T-cell (primary cell): ENCODE measurements around the gene PCDHB3. TPM values are rescaled to one million over a fixed set of nuclear protein-coding genes. Genes with fewer than 3 reads are reported as not detected.
A peak's percentile ranks its signal among the peaks of the same experiment; 100 is the strongest.
"Not testable (repeated sequence)": the region's sequence is repeated elsewhere in the genome, so short reads cannot be mapped to it uniquely, and the experiment has no call there.

ENCODE experiments used
- ATAC-seq, 4 experiments: fragments of 200-7000 bp in 3 of 4; fragments of 150-1000 bp in 1 of 4; cut with Tn5 transposase; replicated peaks in 1 of 4; 1 replicate in 3 of 4; 2 replicates in 1 of 4; pipeline ENCODE4 v1.10.0; 2021; ENCODE audit warnings: moderate library complexity in 3 of 4, mild to moderate bottlenecking in 2 of 4, moderate number of reproducible peaks in 1 of 4
- CTCF ChIA-PET, 2 donors: fragments of 300-600 bp; sonication (Branson Sonifier 250); formaldehyde crosslinking; loops; one replicate each; lab custom pipeline; 2022; ENCODE audit warnings: antibody characterized with exemption in 2 of 2; lab: Charles Lee
- POLR2A ChIA-PET, 2 donors: fragments of 300-600 bp; sonication (Branson Sonifier 250); formaldehyde crosslinking; loops; one replicate each; lab custom pipeline; 2022; ENCODE audit warnings: antibody characterized with exemption in 2 of 2; lab: Charles Lee
- DNase-seq, 35 experiments: peaks; one replicate each; pipeline versions ENCODE4 v3.0.0 to v3.0.0-alpha.2; 2013 to 2023
- H3K27ac ChIP-seq: one replicate; pipeline ENCODE4 v1.5.1; 2013; ENCODE audit warnings: low read length
- H3K27me3 ChIP-seq, 2 experiments: replicated peaks in 1 of 2; 1 replicate in 1 of 2; 2 replicates in 1 of 2; pipeline versions ENCODE4 v1.6.1 to v1.7.0; 2013; ENCODE audit warnings: low read length in 1 of 2, mixed read lengths in 1 of 2; ENCODE audit not compliant: control insufficient read depth in 2 of 2, insufficient read depth in 2 of 2; ENCODE audit errors: extremely low read depth in 1 of 2
- H3K36me3 ChIP-seq, 2 donors: 1 replicate in 1 of 2; 2 replicates in 1 of 2; pipeline versions ENCODE4 v1.6.1 to v1.7.0; 2013; ENCODE audit warnings: low read length in 1 of 2; ENCODE audit not compliant: control insufficient read depth in 2 of 2, insufficient read depth in 1 of 2; ENCODE audit errors: extremely low read depth in 1 of 2
- H3K4me1 ChIP-seq, 2 experiments: 1 replicate in 1 of 2; 2 replicates in 1 of 2; pipeline versions ENCODE4 v1.6.1 to v1.7.0; 2013; ENCODE audit warnings: low read length in 2 of 2, mixed read lengths in 1 of 2; ENCODE audit not compliant: insufficient read depth in 2 of 2, control insufficient read depth in 1 of 2; ENCODE audit errors: extremely low read depth in 1 of 2
- H3K4me3 ChIP-seq, 2 donors: 1 replicate in 1 of 2; 2 replicates in 1 of 2; pipeline versions ENCODE4 v1.5.1 to v1.7.0; 2013; ENCODE audit warnings: mild to moderate bottlenecking in 2 of 2, low read length in 1 of 2, moderate library complexity in 1 of 2; ENCODE audit not compliant: control insufficient read depth in 1 of 2; ENCODE audit errors: extremely low read depth in 1 of 2
- H3K9me3 ChIP-seq: 2 replicates; pipeline ENCODE4 v1.7.0; 2013
- H3K27ac Mint-ChIP-seq, 2 donors: one replicate each; pipeline ENCODE4 v1.8.0; 2020 to 2021; ENCODE audit warnings: mild to moderate bottlenecking in 2 of 2, mixed read lengths in 2 of 2
- H3K27me3 Mint-ChIP-seq, 2 donors: one replicate each; pipeline ENCODE4 v1.8.0; 2021 to 2022; ENCODE audit warnings: mixed read lengths in 2 of 2
- H3K36me3 Mint-ChIP-seq: one replicate; pipeline ENCODE4 v1.8.0; 2021; ENCODE audit warnings: mixed read lengths
- H3K4me1 Mint-ChIP-seq, 3 donors: one replicate each; pipeline ENCODE4 v1.8.0; 2020 to 2022; ENCODE audit warnings: mixed read lengths in 3 of 3, mild to moderate bottlenecking in 1 of 3
- H3K4me3 Mint-ChIP-seq, 3 donors: one replicate each; pipeline ENCODE4 v1.8.0; 2020 to 2022; ENCODE audit warnings: mild to moderate bottlenecking in 3 of 3, mixed read lengths in 3 of 3, moderate library complexity in 3 of 3
- H3K9me3 Mint-ChIP-seq, 3 donors: one replicate each; pipeline ENCODE4 v1.8.0; 2020 to 2022; ENCODE audit warnings: mixed read lengths in 3 of 3
- WGBS: methylation state at CpG from one replicate; pipeline ENCODE4 v1.1.5; 2013; ENCODE audit warnings: missing lambda C conversion rate; ENCODE audit not compliant: insufficient coverage; 5-methylcytosine and 5-hydroxymethylcytosine counted together
- total RNA-seq, 35 experiments: library from RNA in 6 of 35; stranded (reverse) in 6 of 35; fragments of 120-200 nt in 1 of 35; gene quantifications; one replicate each; pipeline versions ENCODE4 v1.2.1 to v1.2.4 and lab custom pipeline; 2013 to 2026

PCDHB3 gene
- total RNA-seq, 5 donors from 2014 or later (not counting 1 experiment from before 2014, with no cell fraction given): 1.2 TPM; not detected in 4

DNA sequence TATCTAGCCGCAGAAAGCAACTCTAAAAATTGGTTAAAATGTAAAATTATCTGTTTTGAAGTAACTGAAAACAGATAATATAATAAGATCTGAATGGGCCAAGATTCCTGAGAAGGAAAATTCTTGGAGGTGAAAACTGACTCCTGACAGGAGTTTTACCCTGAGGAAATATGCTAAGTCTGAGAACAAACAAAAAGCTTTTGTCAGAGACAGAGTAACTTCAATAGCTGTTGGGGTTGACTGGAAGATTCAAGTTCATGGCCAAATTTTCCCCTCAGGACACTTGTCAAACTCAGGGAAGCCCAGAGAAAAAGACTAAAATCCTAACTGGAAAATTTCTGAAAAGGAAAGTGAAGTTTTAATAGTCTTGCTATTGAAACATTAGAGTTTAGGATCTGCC, 27.0 kb downstream of the PCDHB3 start:
- H3K4me1 Mint-ChIP-seq: no peaks in the 10 kb centered on the region
- H3K36me3 Mint-ChIP-seq: no peaks in the 10 kb centered on the region
- peaks cover 0 to 12% (median 6%) of the 10 kb centered on the region in 3 donors for H3K9me3 Mint-ChIP-seq
- H3K4me3 Mint-ChIP-seq: no peak overlapping the region
- H3K27me3 Mint-ChIP-seq: peaks cover 15 to 23% of the 10 kb centered on the region in 2 donors
- ChIA-PET CTCF (no interaction called here), POLR2A (no interaction called here)
- Histone ChIP-seq H3K4me1 (no peaks in the 10 kb centered on the region), H3K27ac (no peak overlapping the region), H3K4me3 (no peak overlapping the region), H3K36me3 (no peaks in the 10 kb centered on the region), H3K27me3 (peaks cover under 1 to 23% of the 10 kb centered on the region in 2 experiments), H3K9me3 (no peaks in the 10 kb centered on the region)
- no peak overlapping the region for H3K27ac Mint-ChIP-seq
- WGBS: 100% methylated on average over 1 of the region's 1 CpG
- DNase-seq (no peak), ATAC-seq (no peak)

DNA sequence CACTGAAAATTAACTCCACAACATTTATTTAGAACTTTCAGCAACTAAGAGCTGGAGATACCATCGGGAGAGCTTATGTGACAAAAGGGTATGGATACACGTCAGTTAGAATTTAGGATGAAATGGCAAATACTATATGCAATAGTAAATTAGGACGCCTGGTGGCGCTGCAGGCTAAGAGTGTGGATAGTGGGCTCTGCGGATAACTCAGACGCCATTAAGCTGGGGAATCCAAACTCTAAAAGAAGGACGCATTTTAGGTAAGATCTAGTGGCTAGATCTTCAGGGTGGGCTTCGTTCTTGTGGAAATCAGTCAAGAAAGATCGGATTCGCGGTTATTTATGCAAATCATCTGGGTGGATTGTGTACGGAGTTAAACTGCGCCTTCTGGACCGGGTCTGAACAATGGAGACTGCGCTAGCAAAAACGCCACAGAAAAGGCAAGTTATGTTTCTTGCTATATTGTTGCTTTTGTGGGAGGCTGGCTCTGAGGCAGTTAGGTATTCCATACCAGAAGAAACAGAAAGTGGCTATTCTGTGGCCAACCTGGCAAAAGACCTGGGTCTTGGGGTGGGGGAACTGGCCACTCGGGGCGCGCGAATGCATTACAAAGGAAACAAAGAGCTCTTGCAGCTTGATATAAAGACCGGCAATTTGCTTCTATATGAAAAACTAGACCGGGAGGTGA, 34.9 kb downstream of the PCDHB3 start, which contains the start of gene PCDHB5:
Gene PCDHB5, plus strand, starts transcription at position 177 of the 688 bp plus-strand sequence. Its CDS starts 229 bp downstream, at position 406.
- DNase-seq: peak in 1 of 35 experiments; percentile 16
- peaks cover 7 to 44% (median 36%) of the 10 kb centered on the region in 3 donors for H3K9me3 Mint-ChIP-seq
- no peaks in the 10 kb centered on the region for H3K36me3 ChIP-seq
- peaks cover 0 to 9% of the 10 kb centered on the region in 2 experiments for H3K27me3 ChIP-seq
- no peak within 1 kb of the TSS for H3K4me3 ChIP-seq
- H3K27ac Mint-ChIP-seq: no peak within 1 kb of the TSS
- peaks cover 8% of the 10 kb centered on the region for H3K9me3 ChIP-seq
- peaks cover 0 to 6% of the 10 kb centered on the region in 2 experiments for H3K4me1 ChIP-seq
- ChIA-PET POLR2A (no interaction called here), CTCF (interaction anchor here in 1 of 2 donors (1.3 kb wide), 1 partner anchor 13 kb away, joined by 3 read pairs; the partner anchor contains the start of gene PCDHB4)
- WGBS: 30% methylated on average over 21 of the region's 22 CpGs
- no peak within 1 kb of the TSS for H3K27ac ChIP-seq
- peaks cover 24 to 25% of the 10 kb centered on the region in 2 donors for H3K27me3 Mint-ChIP-seq
- no peaks in the 10 kb centered on the region for H3K36me3 Mint-ChIP-seq
- H3K4me1 Mint-ChIP-seq: peaks cover 8 to 14% (median 9%) of the 10 kb centered on the region in 3 donors
- H3K4me3 Mint-ChIP-seq: peak within 1 kb of the TSS; percentile 53 to 62 (median 62)
- ATAC-seq: no peak

DNA sequence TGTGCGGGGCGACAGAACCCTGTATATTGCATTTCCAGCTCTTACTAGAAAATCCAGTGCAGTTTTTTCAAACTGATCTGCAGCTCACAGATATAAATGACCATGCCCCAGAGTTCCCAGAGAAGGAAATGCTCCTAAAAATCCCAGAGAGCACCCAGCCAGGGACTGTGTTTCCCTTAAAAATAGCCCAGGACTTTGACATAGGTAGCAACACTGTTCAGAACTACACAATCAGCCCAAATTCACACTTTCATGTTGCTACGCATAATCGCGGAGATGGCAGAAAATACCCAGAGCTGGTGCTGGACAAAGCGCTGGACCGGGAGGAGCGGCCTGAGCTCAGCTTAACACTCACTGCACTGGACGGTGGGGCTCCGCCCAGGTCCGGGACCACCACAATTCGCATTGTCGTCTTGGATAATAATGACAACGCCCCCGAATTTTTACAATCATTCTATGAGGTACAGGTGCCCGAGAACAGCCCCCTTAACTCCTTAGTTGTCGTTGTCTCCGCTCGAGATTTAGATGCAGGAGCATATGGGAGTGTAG, 35.5 kb downstream of the PCDHB3 start:
- no peak for DNase-seq
- Mint-ChIP-seq H3K9me3 (peaks cover 7 to 44% (median 36%) of the 10 kb centered on the region in 3 donors), H3K4me3 (peak overlapping the region in 2 of 3 donors; percentile 53 to 62), H3K27me3 (peaks cover 21 to 25% of the 10 kb centered on the region in 2 donors), H3K27ac (no peak overlapping the region), H3K36me3 (no peaks in the 10 kb centered on the region), H3K4me1 (peaks cover 8 to 14% (median 9%) of the 10 kb centered on the region in 3 donors)
- ATAC-seq: no peak
- WGBS: 61% methylated on average over 14 of the region's 19 CpGs
- peaks cover 8% of the 10 kb centered on the region for H3K9me3 ChIP-seq
- POLR2A ChIA-PET: no interaction called here
- H3K27me3 ChIP-seq: peaks cover 0 to 8% of the 10 kb centered on the region in 2 experiments
- CTCF ChIA-PET: interaction anchor here in 1 of 2 donors (1.3 kb wide), 1 partner anchor 14 kb away, joined by 3 read pairs; the partner anchor contains the start of gene PCDHB4
- H3K27ac ChIP-seq: no peak overlapping the region
- no peak overlapping the region for H3K4me3 ChIP-seq
- no peaks in the 10 kb centered on the region for H3K36me3 ChIP-seq
- peaks cover 0 to 6% of the 10 kb centered on the region in 2 experiments for H3K4me1 ChIP-seq

DNA sequence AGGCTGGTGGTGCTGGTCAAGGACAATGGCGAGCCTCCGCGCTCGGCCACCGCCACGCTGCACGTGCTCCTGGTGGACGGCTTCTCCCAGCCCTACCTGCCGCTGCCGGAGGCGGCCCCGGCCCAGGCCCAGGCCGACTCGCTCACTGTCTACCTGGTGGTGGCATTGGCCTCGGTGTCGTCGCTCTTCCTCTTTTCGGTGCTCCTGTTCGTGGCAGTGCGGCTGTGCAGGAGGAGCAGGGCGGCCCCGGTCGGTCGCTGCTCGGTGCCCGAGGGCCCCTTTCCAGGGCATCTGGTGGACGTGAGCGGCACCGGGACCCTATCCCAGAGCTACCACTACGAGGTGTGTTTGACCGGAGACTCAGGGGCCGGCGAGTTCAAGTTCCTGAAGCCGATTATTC, 37.1 kb downstream of the PCDHB3 start:
- CTCF ChIA-PET, H3K4me3 ChIP-seq, H3K9me3 ChIP-seq, DNase-seq, H3K4me3 Mint-ChIP-seq, H3K27ac Mint-ChIP-seq, H3K36me3 Mint-ChIP-seq, H3K27ac ChIP-seq, ATAC-seq, H3K4me1 ChIP-seq, POLR2A ChIA-PET, H3K36me3 ChIP-seq: not testable (repeated sequence)
- H3K27me3 ChIP-seq: peaks cover 0 to 11% of the 10 kb centered on the region in 2 experiments
- peaks cover 21 to 31% of the 10 kb centered on the region in 2 donors for H3K27me3 Mint-ChIP-seq
- H3K4me1 Mint-ChIP-seq: peaks cover 8 to 14% (median 9%) of the 10 kb centered on the region in 3 donors
- WGBS: 47% methylated on average over 22 of the region's 34 CpGs
- H3K9me3 Mint-ChIP-seq: peaks cover 7 to 39% (median 33%) of the 10 kb centered on the region in 3 donors

DNA sequence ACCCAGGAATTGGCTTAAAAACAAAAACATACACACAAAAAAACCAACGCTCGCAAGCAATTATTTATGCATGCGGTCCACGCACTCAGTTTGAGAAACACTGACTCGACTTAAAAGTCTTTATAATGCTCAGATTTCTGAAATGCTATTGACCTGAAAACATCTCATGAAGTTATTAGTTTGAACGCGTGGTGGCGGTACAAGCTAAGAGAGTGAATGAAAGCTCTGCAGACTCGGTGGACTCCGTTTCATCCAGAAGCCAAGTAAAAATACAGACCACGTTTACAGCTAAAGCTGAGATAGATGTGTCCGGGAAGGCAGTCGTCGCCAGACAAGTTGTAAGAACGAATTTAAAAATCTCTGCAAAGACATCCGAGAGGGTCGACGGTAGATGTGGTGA, 49.5 kb downstream of the PCDHB3 start, which contains the start of gene PCDHB6:
Gene PCDHB6, plus strand, starts transcription at position 246 of the 400 bp plus-strand sequence. CDS start 201 bp downstream, outside the sequence.
- Mint-ChIP-seq H3K4me1 (peaks cover 3 to 7% (median 5%) of the 10 kb centered on the region in 3 donors), H3K4me3 (peak within 1 kb of the TSS in 1 of 3 donors; percentile 22), H3K36me3 (peaks cover 4% of the 10 kb centered on the region), H3K27ac (no peak within 1 kb of the TSS), H3K27me3 (peaks cover 39 to 49% of the 10 kb centered on the region in 2 donors), H3K9me3 (peaks cover 6 to 25% (median 15%) of the 10 kb centered on the region in 3 donors)
- no peak within 1 kb of the TSS for H3K4me3 ChIP-seq
- peaks cover 7 to 23% of the 10 kb centered on the region in 2 experiments for H3K27me3 ChIP-seq
- H3K27ac ChIP-seq: no peak within 1 kb of the TSS
- no peaks in the 10 kb centered on the region for H3K36me3 ChIP-seq
- peak in 2 of 35 experiments; percentile 2 to 8 for DNase-seq
- 12% methylated on average over 9 of the region's 18 CpGs for WGBS
- no peaks in the 10 kb centered on the region for H3K9me3 ChIP-seq
- no peak for ATAC-seq
- CTCF ChIA-PET: no interaction called here
- POLR2A ChIA-PET: interaction anchor here in 1 of 2 donors (0.8 kb wide), 1 partner anchor 414 kb away, joined by 3 read pairs; no protein-coding TSS in a partner anchor
- H3K4me1 ChIP-seq: no peaks in the 10 kb centered on the region
